Measurements from ENCODE around the gene DRC3.

DNA sequence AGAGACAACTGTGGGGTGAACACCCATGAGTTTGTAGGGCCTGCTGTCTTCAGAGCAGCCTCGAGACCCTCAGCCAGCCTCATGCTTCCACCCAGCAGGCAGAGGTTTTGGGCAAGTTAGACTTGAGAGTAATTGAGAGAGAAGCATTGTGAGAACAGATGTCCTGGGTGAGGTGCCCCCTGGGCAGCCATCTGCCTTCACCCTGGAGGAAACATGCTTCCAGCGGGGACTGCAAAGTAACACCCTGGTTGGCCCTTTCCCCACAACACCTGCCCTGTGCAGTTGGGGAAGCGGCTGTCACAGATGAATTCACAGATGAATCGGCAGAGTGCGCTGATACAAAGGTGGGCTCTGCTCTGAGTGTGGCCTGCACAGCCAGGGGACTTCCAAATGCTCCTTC lies 42.9 kb downstream of the DRC3 start:
- TF ChIP-seq RXRA (IDR thresholded peaks at IDR 0.05) (no peak), RAD21 (IDR thresholded peaks at IDR 0.05) (no peak), YY1 (IDR thresholded peaks at IDR 0.05) (no peak), EGR1 (IDR thresholded peaks at IDR 0.05; ENCODE audit: low read depth in 2 of 2) (no peak), GABPA (IDR thresholded peaks at IDR 0.05 in 1 of 2, conservative IDR thresholded peaks at IDR 0.05 in 1 of 2) (no peak), FOXA1 (IDR thresholded peaks at IDR 0.05) (no peak), SP1 (IDR thresholded peaks at IDR 0.05) (no peak), TAF1 (conservative IDR thresholded peaks at IDR 0.05) (no peak)
- TF ChIP-seq, protein P1, sequence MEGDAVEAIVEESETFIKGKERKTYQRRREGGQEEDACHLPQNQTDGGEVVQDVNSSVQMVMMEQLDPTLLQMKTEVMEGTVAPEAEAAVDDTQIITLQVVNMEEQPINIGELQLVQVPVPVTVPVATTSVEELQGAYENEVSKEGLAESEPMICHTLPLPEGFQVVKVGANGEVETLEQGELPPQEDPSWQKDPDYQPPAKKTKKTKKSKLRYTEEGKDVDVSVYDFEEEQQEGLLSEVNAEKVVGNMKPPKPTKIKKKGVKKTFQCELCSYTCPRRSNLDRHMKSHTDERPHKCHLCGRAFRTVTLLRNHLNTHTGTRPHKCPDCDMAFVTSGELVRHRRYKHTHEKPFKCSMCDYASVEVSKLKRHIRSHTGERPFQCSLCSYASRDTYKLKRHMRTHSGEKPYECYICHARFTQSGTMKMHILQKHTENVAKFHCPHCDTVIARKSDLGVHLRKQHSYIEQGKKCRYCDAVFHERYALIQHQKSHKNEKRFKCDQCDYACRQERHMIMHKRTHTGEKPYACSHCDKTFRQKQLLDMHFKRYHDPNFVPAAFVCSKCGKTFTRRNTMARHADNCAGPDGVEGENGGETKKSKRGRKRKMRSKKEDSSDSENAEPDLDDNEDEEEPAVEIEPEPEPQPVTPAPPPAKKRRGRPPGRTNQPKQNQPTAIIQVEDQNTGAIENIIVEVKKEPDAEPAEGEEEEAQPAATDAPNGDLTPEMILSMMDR (IDR thresholded peaks at IDR 0.05; ENCODE audit: low read depth, low read length, missing input control), result no peak
- TF ChIP-seq, protein P2, sequence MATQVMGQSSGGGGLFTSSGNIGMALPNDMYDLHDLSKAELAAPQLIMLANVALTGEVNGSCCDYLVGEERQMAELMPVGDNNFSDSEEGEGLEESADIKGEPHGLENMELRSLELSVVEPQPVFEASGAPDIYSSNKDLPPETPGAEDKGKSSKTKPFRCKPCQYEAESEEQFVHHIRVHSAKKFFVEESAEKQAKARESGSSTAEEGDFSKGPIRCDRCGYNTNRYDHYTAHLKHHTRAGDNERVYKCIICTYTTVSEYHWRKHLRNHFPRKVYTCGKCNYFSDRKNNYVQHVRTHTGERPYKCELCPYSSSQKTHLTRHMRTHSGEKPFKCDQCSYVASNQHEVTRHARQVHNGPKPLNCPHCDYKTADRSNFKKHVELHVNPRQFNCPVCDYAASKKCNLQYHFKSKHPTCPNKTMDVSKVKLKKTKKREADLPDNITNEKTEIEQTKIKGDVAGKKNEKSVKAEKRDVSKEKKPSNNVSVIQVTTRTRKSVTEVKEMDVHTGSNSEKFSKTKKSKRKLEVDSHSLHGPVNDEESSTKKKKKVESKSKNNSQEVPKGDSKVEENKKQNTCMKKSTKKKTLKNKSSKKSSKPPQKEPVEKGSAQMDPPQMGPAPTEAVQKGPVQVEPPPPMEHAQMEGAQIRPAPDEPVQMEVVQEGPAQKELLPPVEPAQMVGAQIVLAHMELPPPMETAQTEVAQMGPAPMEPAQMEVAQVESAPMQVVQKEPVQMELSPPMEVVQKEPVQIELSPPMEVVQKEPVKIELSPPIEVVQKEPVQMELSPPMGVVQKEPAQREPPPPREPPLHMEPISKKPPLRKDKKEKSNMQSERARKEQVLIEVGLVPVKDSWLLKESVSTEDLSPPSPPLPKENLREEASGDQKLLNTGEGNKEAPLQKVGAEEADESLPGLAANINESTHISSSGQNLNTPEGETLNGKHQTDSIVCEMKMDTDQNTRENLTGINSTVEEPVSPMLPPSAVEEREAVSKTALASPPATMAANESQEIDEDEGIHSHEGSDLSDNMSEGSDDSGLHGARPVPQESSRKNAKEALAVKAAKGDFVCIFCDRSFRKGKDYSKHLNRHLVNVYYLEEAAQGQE (IDR thresholded peaks at IDR 0.05), result no peak
- TF ChIP-seq, protein P3, sequence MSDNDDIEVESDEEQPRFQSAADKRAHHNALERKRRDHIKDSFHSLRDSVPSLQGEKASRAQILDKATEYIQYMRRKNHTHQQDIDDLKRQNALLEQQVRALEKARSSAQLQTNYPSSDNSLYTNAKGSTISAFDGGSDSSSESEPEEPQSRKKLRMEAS (IDR thresholded peaks at IDR 0.05), result no peak
- TF ChIP-seq, protein P4, sequence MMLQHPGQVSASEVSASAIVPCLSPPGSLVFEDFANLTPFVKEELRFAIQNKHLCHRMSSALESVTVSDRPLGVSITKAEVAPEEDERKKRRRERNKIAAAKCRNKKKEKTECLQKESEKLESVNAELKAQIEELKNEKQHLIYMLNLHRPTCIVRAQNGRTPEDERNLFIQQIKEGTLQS (IDR thresholded peaks at IDR 0.05), result no peak
- TF ChIP-seq, protein P5, sequence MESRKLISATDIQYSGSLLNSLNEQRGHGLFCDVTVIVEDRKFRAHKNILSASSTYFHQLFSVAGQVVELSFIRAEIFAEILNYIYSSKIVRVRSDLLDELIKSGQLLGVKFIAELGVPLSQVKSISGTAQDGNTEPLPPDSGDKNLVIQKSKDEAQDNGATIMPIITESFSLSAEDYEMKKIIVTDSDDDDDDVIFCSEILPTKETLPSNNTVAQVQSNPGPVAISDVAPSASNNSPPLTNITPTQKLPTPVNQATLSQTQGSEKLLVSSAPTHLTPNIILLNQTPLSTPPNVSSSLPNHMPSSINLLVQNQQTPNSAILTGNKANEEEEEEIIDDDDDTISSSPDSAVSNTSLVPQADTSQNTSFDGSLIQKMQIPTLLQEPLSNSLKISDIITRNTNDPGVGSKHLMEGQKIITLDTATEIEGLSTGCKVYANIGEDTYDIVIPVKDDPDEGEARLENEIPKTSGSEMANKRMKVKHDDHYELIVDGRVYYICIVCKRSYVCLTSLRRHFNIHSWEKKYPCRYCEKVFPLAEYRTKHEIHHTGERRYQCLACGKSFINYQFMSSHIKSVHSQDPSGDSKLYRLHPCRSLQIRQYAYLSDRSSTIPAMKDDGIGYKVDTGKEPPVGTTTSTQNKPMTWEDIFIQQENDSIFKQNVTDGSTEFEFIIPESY (IDR thresholded peaks at IDR 0.05), result no peak
